A673 (cell line): ENCODE results near the gene CCDC30. TPM values are rescaled to one million over a fixed set of nuclear protein-coding genes. Genes with fewer than 3 reads are reported as not detected.

Experiments used
- BruUV-seq: library from RNA; stranded (reverse); fragments of 400-500 nt; replicated peaks from 2 replicates; lab custom pipeline; 2021; lab: Mats Ljungman, UMichigan
- CTCF ChIA-PET: fragments of 300-600 bp; sonication (Branson Sonifier 250); formaldehyde crosslinking; loops from one replicate; lab custom pipeline; 2022; ENCODE audit warnings: antibody characterized with exemption; lab: Charles Lee
- POLR2A ChIA-PET: fragments of 300-600 bp; sonication (Branson Sonifier 250); formaldehyde crosslinking; loops from one replicate; lab custom pipeline; 2022; ENCODE audit warnings: antibody characterized with exemption; ENCODE audit not compliant: low non-redundant PET; lab: Charles Lee
- DNase-seq: peaks from one replicate; pipeline ENCODE4 v3.0.0-alpha.2; 2015; ENCODE audit warnings: low spot score
- H3K27ac ChIP-seq: fragments of 200-600 bp; sonication (generic); 2 replicates; pipeline ENCODE4 v1.5.1; 2016; ENCODE audit warnings: mixed run types, low read depth, mild to moderate bottlenecking, mixed read lengths, antibody characterized with exemption, low read length; ENCODE audit not compliant: poor library complexity, severe bottlenecking
- H3K27me3 ChIP-seq: fragments of 200-600 bp; sonication (generic); replicated peaks from 2 replicates; pipeline ENCODE4 v1.6.1; 2017; ENCODE audit warnings: mixed run types, low read depth, mild to moderate bottlenecking, mixed read lengths, antibody characterized with exemption, low read length; ENCODE audit not compliant: insufficient read depth, poor library complexity
- H3K36me3 ChIP-seq: fragments of 200-600 bp; sonication (generic); 2 replicates; pipeline ENCODE4 v1.6.1; 2016; ENCODE audit warnings: mixed run types, mild to moderate bottlenecking, mixed read lengths, antibody characterized with exemption, low read length; ENCODE audit not compliant: insufficient read depth, poor library complexity, severe bottlenecking
- H3K4me1 ChIP-seq: fragments of 200-600 bp; sonication (generic); 2 replicates; pipeline ENCODE4 v1.6.1; 2017; ENCODE audit warnings: mixed run types, mild to moderate bottlenecking, mixed read lengths, antibody characterized with exemption, low read length; ENCODE audit not compliant: insufficient read depth, poor library complexity, severe bottlenecking
- H3K4me3 ChIP-seq: fragments of 200-600 bp; sonication (generic); 2 replicates; pipeline ENCODE4 v1.5.1; 2016; ENCODE audit warnings: low read depth, mixed run types, mild to moderate bottlenecking, mixed read lengths, low read length; ENCODE audit not compliant: poor library complexity, severe bottlenecking
- H3K9me3 ChIP-seq: fragments of 200-600 bp; sonication (generic); 2 replicates; pipeline ENCODE4 v1.6.1; 2016; ENCODE audit warnings: mixed run types, low read depth, mild to moderate bottlenecking, mixed read lengths, antibody characterized with exemption, low read length; ENCODE audit not compliant: poor library complexity, severe bottlenecking
- CTCF ChIP-seq: fragments of 300-800, 200-600 bp; sonication (generic); conservative IDR thresholded peaks from 2 replicates; pipeline ENCODE4 v1.5.1; 2017; ENCODE audit warnings: low read depth, mild to moderate bottlenecking, antibody characterized with exemption, low read length, moderate library complexity, mixed read lengths
- EZH2 ChIP-seq: fragments of 200-600 bp; sonication (generic); IDR thresholded peaks from 2 replicates; pipeline ENCODE4 v1.6.1; 2017; ENCODE audit warnings: borderline replicate concordance, low read depth, mild to moderate bottlenecking, mixed read lengths, antibody characterized with exemption, low read length; ENCODE audit not compliant: poor library complexity, severe bottlenecking
- intact Hi-C: fragments of 100-400 bp; cut with micrococcal nuclease; formaldehyde crosslinking; loops from one replicate; pipeline ENCODE4 v1.10.0; 2022; ENCODE audit not compliant: unreplicated experiment
- total RNA-seq: library from RNA; stranded (reverse); gene quantifications from 2 replicates; pipeline ENCODE4 v1.2.3, GENCODE V29; 2021

Gene CCDC30
- total RNA-seq, 1 experiment from 2014 or later = 4.8 TPM

- Histone ChIP-seq H3K9me3 (no peaks in the 10 kb centered on the region), H3K36me3 (no peaks in the 10 kb centered on the region), H3K4me3 (no peak overlapping the region), H3K4me1 (no peaks in the 10 kb centered on the region), H3K27me3 (no peaks in the 10 kb centered on the region), H3K27ac (no peak overlapping the region)
- no peak for DNase-seq
- BruUV-seq = no TSS peak
- no peak for TF ChIP-seq CTCF
- no peak for TF ChIP-seq EZH2
- POLR2A ChIA-PET = interaction anchor here (0.5 to 0.6 kb wide), 2 partner anchors 351 to 857 kb away, joined by 3 read pairs; no protein-coding TSS in a partner anchor
- CTCF ChIA-PET = no interaction called here
- intact Hi-C loops = no loop called here
These were observed 32.6 kb upstream of the CCDC30 start for GRCh38 chr1:42430286-42431135.

- Histone ChIP-seq H3K27me3 (no peaks in the 10 kb centered on the region), H3K36me3 (no peaks in the 10 kb centered on the region), H3K4me3 (no peak overlapping the region), H3K9me3 (no peaks in the 10 kb centered on the region), H3K4me1 (no peaks in the 10 kb centered on the region), H3K27ac (no peak overlapping the region)
- POLR2A ChIA-PET = no interaction called here
- intact Hi-C loops = no loop called here
- CTCF ChIA-PET = no interaction called here
- DNase-seq = no peak
- TF ChIP-seq CTCF (no peak), EZH2 (no peak)
- BruUV-seq = no TSS peak
These were observed 31.6 kb upstream of the CCDC30 start for GRCh38 chr1:42431514-42431913.

- no peaks in the 10 kb centered on the region for H3K9me3 ChIP-seq
- no peaks in the 10 kb centered on the region for H3K27me3 ChIP-seq
- no peak overlapping the region for H3K4me3 ChIP-seq
- no peak for DNase-seq
- H3K4me1 ChIP-seq = no peaks in the 10 kb centered on the region
- ChIA-PET CTCF (no interaction called here), POLR2A (no interaction called here)
- intact Hi-C loops = no loop called here
- H3K27ac ChIP-seq = no peak overlapping the region
- BruUV-seq = no TSS peak
- no peaks in the 10 kb centered on the region for H3K36me3 ChIP-seq
- TF ChIP-seq CTCF (no peak), EZH2 (no peak)
These were observed 30.4 kb upstream of the CCDC30 start for GRCh38 chr1:42432714-42433113.
